GM18951 (cell line): ENCODE data around the gene MGAT5.

Experiments used
- POLR2A ChIP-seq: IDR thresholded peaks from 4 replicates; pipeline ENCODE4 v1.6.1; 2011; ENCODE audit warnings: mild to moderate bottlenecking; ENCODE audit not compliant: insufficient read length, insufficient read depth; ENCODE audit errors: extremely low read depth
- in situ Hi-C: fragments of 300-500 bp; cut with MboI; formaldehyde crosslinking; loops from one replicate; pipeline ENCODE4 v1.12.0; 2022; ENCODE audit warnings: low sequenced_read_pairs, mixed read lengths, inconsistent platforms; ENCODE audit not compliant: unreplicated experiment

The MGAT5 gene

GRCh38 chr2:134432435-134432883, 178.6 kb downstream of the MGAT5 start:
- in situ Hi-C loops, result loop anchor here (25.0 kb wide), 1 partner anchor 545 kb away; no protein-coding TSS in a partner anchor
- no peak for TF ChIP-seq POLR2A

- no peak for TF ChIP-seq POLR2A
- in situ Hi-C loops, result loop anchor here (25.0 kb wide), 1 partner anchor 546 kb away; no protein-coding TSS in a partner anchor
Observed at GRCh38 chr2:134433469-134433868, 179.6 kb downstream of the MGAT5 start.

GRCh38 chr2:134433979-134434378, 180.1 kb downstream of the MGAT5 start:
- no peak for TF ChIP-seq POLR2A
- in situ Hi-C loops, result loop anchor here (25.0 kb wide), 1 partner anchor 547 kb away; no protein-coding TSS in a partner anchor

- in situ Hi-C loops, result loop anchor here (25.0 kb wide), 1 partner anchor 548 kb away; no protein-coding TSS in a partner anchor
- no peak for TF ChIP-seq POLR2A
Observed at GRCh38 chr2:134435505-134435904, 181.6 kb downstream of the MGAT5 start.

GRCh38 chr2:134435936-134436335, 182.1 kb downstream of the MGAT5 start:
- in situ Hi-C loops, result loop anchor here (25.0 kb wide), 1 partner anchor 549 kb away; no protein-coding TSS in a partner anchor
- no peak for TF ChIP-seq POLR2A

GRCh38 chr2:134436706-134437105, 182.8 kb downstream of the MGAT5 start:
- no peak for TF ChIP-seq POLR2A
- in situ Hi-C loops, result loop anchor here (25.0 kb wide), 1 partner anchor 549 kb away; no protein-coding TSS in a partner anchor

GRCh38 chr2:134438371-134438770, 184.5 kb downstream of the MGAT5 start:
- in situ Hi-C loops, result loop anchor here (25.0 kb wide), 1 partner anchor 551 kb away; no protein-coding TSS in a partner anchor
- no peak for TF ChIP-seq POLR2A

- in situ Hi-C loops, result loop anchor here (25.0 kb wide), 1 partner anchor 553 kb away; no protein-coding TSS in a partner anchor
- no peak for TF ChIP-seq POLR2A
Observed at GRCh38 chr2:134440336-134440909, 186.6 kb downstream of the MGAT5 start.

- TF ChIP-seq POLR2A, result no peak
- in situ Hi-C loops, result loop anchor here (25.0 kb wide), 1 partner anchor 554 kb away; no protein-coding TSS in a partner anchor
Observed at GRCh38 chr2:134441153-134441863, 187.4 kb downstream of the MGAT5 start.

GRCh38 chr2:134443814-134444480, 190.1 kb downstream of the MGAT5 start:
- in situ Hi-C loops, result loop anchor here (25.0 kb wide), 1 partner anchor 557 kb away; no protein-coding TSS in a partner anchor
- TF ChIP-seq POLR2A, result no peak

- in situ Hi-C loops, result loop anchor here (25.0 kb wide), 1 partner anchor 558 kb away; no protein-coding TSS in a partner anchor
- TF ChIP-seq POLR2A, result no peak
Observed at GRCh38 chr2:134445116-134445515, 191.2 kb downstream of the MGAT5 start.

- in situ Hi-C loops, result loop anchor here (25.0 kb wide), 1 partner anchor 559 kb away; no protein-coding TSS in a partner anchor
- no peak for TF ChIP-seq POLR2A
Observed at GRCh38 chr2:134445985-134446382, 192.1 kb downstream of the MGAT5 start.
